ENCODE data around the gene ZFAND4.

- TF ChIP-seq CTCF (conservative IDR thresholded peaks at IDR 0.05; ENCODE audit: low read length) (no peak), EZH2phosphoT487 (IDR thresholded peaks at IDR 0.05; ENCODE audit: borderline replicate concordance) (no peak)
These were observed 46.7 kb downstream of the ZFAND4 start for GRCh38 chr10:45625879-45626278.

All from Loucy (cell line).